Dedifferentiated amniotic fluid mesenchymal stem cell (primary cell): ENCODE measurements around the gene PLCB1.
A peak's percentile ranks its signal among the peaks of the same experiment; 100 is the strongest.

Experiments used
- DNase-seq: peaks from one replicate; pipeline ENCODE4 v3.0.0-alpha.2; 2016; ENCODE audit errors: extremely low spot score

The PLCB1 gene

GRCh38 chr20:8880085-8880853 is 748.2 kb downstream of the PLCB1 start:
- no peak for DNase-seq

GRCh38 chr20:8891039-8891438 is 759.0 kb downstream of the PLCB1 start:
- no peak for DNase-seq

- no peak for DNase-seq
Observed at GRCh38 chr20:8895472-8895871, 763.4 kb downstream of the PLCB1 start.

- no peak for DNase-seq
Observed at GRCh38 chr20:8898823-8899222, 766.8 kb downstream of the PLCB1 start.

GRCh38 chr20:8901237-8902025 is 769.4 kb downstream of the PLCB1 start:
- no peak for DNase-seq

- no peak for DNase-seq
Observed at GRCh38 chr20:8903655-8904605, 771.9 kb downstream of the PLCB1 start.

- DNase-seq, result no peak
Observed at GRCh38 chr20:8909596-8909995, 777.5 kb downstream of the PLCB1 start.

- DNase-seq, result no peak
Observed at GRCh38 chr20:8912096-8912495, 780.0 kb downstream of the PLCB1 start.

- no peak for DNase-seq
Observed at GRCh38 chr20:8912731-8913130, 780.7 kb downstream of the PLCB1 start.

GRCh38 chr20:8913456-8913855 is 781.4 kb downstream of the PLCB1 start:
- DNase-seq, result no peak

- DNase-seq, result no peak
Observed at GRCh38 chr20:8914421-8914820, 782.4 kb downstream of the PLCB1 start.

GRCh38 chr20:8917084-8917483 is 785.0 kb downstream of the PLCB1 start:
- no peak for DNase-seq

GRCh38 chr20:8918145-8918544 is 786.1 kb downstream of the PLCB1 start:
- no peak for DNase-seq

GRCh38 chr20:8924539-8924938 is 792.5 kb downstream of the PLCB1 start:
- DNase-seq, result no peak

GRCh38 chr20:8930726-8931125 is 798.7 kb downstream of the PLCB1 start:
- DNase-seq, result peak; percentile 50

GRCh38 chr20:8932192-8933165 is 800.4 kb downstream of the PLCB1 start:
- peak; percentile 73 for DNase-seq

GRCh38 chr20:8933381-8933807 is 801.3 kb downstream of the PLCB1 start:
- no peak for DNase-seq

- no peak for DNase-seq
Observed at GRCh38 chr20:8934362-8934761, 802.3 kb downstream of the PLCB1 start.
